C4-2B (cell line): ENCODE measurements around the gene BNC2.

Experiments used
- ZFX ChIP-seq: fragments of 450-650 bp; IDR thresholded peaks from 2 replicates; pipeline ENCODE4 v1.6.1; 2017
- TF ChIP-seq, protein P1 (sequence below): fragments of 450-650 bp; conservative IDR thresholded peaks from 2 replicates; pipeline ENCODE4 v1.5.1; 2017; ENCODE audit warnings: mild to moderate bottlenecking

DNA sequence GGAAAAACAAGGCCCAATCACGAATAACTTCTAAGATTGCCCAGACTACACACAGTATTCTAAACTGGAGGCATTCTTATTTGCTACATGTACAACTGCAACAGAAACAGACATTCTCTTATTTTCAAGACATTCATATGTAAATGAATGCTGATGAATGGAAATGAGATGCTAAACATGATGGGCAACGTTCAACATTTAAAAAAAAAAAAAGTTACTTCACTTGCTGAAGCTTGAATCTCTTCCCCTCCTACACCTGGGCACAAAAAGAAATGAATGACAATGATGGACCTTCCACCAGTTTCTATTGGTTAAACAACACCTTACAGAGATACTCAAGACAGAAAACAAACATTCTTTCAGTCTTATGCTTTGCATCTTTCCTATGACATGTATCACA is 160.5 kb downstream of the BNC2 start:
- TF ChIP-seq, protein P1, sequence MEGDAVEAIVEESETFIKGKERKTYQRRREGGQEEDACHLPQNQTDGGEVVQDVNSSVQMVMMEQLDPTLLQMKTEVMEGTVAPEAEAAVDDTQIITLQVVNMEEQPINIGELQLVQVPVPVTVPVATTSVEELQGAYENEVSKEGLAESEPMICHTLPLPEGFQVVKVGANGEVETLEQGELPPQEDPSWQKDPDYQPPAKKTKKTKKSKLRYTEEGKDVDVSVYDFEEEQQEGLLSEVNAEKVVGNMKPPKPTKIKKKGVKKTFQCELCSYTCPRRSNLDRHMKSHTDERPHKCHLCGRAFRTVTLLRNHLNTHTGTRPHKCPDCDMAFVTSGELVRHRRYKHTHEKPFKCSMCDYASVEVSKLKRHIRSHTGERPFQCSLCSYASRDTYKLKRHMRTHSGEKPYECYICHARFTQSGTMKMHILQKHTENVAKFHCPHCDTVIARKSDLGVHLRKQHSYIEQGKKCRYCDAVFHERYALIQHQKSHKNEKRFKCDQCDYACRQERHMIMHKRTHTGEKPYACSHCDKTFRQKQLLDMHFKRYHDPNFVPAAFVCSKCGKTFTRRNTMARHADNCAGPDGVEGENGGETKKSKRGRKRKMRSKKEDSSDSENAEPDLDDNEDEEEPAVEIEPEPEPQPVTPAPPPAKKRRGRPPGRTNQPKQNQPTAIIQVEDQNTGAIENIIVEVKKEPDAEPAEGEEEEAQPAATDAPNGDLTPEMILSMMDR = no peak
- TF ChIP-seq ZFX = no peak
